Peyer's patch (tissue), 4 donors: Measurements from ENCODE around the gene AQP7. TPM values are rescaled to one million over a fixed set of nuclear protein-coding genes. Genes with fewer than 3 reads are reported as not detected.
"Not testable (repeated sequence)": the region's sequence is repeated elsewhere in the genome, so short reads cannot be mapped to it uniquely, and the experiment has no call there.

Experiments used
- DNase-seq, 3 donors: peaks; one replicate each; pipeline ENCODE4 v3.0.0-alpha.2; 2017 to 2019
- H3K27ac ChIP-seq, 4 donors: fragments of 200-600 bp; sonication (generic); one replicate each; pipeline ENCODE4 v1.5.1; 2016 to 2019
- H3K27me3 ChIP-seq, 2 donors: fragments of 200-600 bp; sonication (generic); one replicate each; pipeline ENCODE4 v1.5.1; 2019
- H3K36me3 ChIP-seq, 3 donors: fragments of 200-600 bp; sonication (generic); one replicate each; pipeline ENCODE4 v1.5.1; 2016 to 2019
- H3K4me1 ChIP-seq, 4 donors: fragments of 200-600 bp; sonication (generic); one replicate each; pipeline ENCODE4 v1.5.1; 2016 to 2019
- H3K4me3 ChIP-seq, 4 donors: fragments of 200-600 bp; sonication (generic); 1 replicate in 3 of 4; 2 replicates in 1 of 4; pipeline ENCODE4 v1.5.1; 2016 to 2019; ENCODE audit warnings: mild to moderate bottlenecking in 1 of 4
- H3K9me3 ChIP-seq, 4 donors: fragments of 200-600 bp; sonication (generic); one replicate each; pipeline ENCODE4 v1.5.1; 2016 to 2019; ENCODE audit warnings: mild to moderate bottlenecking in 1 of 4
- POLR2A ChIP-seq, 2 donors: fragments of 450-650 bp; IDR thresholded peaks; one replicate each; pipeline ENCODE4 v1.5.1; 2017; ENCODE audit warnings: antibody characterized with exemption in 2 of 2, mild to moderate bottlenecking in 2 of 2, moderate library complexity in 2 of 2
- total RNA-seq, 4 donors: library from RNA; depleted of rRNA; stranded (reverse); fragments of >200 nt; gene quantifications; one replicate each; pipeline ENCODE4 v1.1.0, GENCODE V29; 2016
- TF ChIP-seq, protein P1 (sequence below), 6 experiments: fragments of 450-650 bp in 4 of 6; fragments of 200-600 bp in 2 of 6; sonication (generic) in 1 of 6; IDR thresholded peaks; one replicate each; pipeline ENCODE4 v1.5.1; 2017 to 2019; ENCODE audit warnings: antibody characterized with exemption in 6 of 6, mild to moderate bottlenecking in 3 of 6, moderate library complexity in 1 of 6

Gene AQP7
- total RNA-seq, 4 donors from 2014 or later, result 5.0 to 119 (median 79.2) TPM

DNA sequence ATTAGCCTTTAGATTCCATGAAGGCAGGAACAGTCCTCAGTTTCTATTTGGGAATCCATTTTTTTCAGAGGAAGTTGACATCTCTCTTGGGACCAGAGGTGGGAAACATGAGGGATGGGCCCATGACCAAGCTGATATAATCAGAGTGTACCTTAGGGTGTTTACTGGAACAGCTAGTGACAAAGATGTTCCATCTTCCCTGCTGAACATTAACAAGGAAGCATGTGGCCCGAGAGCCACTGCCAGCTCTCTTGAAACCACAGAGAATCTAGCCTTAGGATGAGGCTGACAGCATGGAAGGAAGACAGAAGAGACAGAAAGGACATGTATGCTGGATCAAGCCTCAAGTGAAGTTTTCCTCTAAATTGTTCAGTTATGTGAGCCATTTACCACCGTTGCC is 29.1 kb upstream of the AQP7 start:
- Histone ChIP-seq H3K4me3 (no peak overlapping the region), H3K9me3 (no peaks in the 10 kb centered on the region), H3K27me3 (no peaks in the 10 kb centered on the region), H3K27ac (peak overlapping the region in 2 of 4 donors; percentile 31 to 67), H3K36me3 (no peaks in the 10 kb centered on the region), H3K4me1 (peaks cover 0 to 14% (median 0%) of the 10 kb centered on the region in 4 donors)
- no peak for TF ChIP-seq POLR2A (IDR thresholded peaks at IDR 0.05)
- TF ChIP-seq, protein P1, sequence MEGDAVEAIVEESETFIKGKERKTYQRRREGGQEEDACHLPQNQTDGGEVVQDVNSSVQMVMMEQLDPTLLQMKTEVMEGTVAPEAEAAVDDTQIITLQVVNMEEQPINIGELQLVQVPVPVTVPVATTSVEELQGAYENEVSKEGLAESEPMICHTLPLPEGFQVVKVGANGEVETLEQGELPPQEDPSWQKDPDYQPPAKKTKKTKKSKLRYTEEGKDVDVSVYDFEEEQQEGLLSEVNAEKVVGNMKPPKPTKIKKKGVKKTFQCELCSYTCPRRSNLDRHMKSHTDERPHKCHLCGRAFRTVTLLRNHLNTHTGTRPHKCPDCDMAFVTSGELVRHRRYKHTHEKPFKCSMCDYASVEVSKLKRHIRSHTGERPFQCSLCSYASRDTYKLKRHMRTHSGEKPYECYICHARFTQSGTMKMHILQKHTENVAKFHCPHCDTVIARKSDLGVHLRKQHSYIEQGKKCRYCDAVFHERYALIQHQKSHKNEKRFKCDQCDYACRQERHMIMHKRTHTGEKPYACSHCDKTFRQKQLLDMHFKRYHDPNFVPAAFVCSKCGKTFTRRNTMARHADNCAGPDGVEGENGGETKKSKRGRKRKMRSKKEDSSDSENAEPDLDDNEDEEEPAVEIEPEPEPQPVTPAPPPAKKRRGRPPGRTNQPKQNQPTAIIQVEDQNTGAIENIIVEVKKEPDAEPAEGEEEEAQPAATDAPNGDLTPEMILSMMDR (IDR thresholded peaks at IDR 0.05), result no peak
- no peak for DNase-seq

DNA sequence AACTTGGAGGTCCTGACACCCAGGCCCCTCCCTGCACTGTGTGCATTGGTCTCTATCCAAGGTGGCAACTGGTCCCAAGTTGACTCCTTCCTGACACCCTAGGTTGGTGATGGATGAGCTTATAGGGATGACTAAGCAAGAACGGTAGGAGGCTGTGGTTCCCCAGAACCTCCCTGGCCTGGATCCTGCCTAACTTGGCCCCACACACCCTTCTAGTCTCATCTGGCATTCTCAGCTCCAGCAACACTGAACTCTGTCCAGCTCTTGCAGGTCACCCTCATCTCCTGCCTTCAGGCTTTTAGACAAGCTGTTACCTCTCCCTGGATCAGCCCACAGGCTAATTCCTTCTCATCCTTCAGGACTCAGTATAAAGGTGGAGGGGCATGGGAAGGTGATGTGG is 28.6 kb upstream of the AQP7 start:
- H3K4me1 ChIP-seq, result peaks cover 0 to 9% (median 0%) of the 10 kb centered on the region in 4 donors
- no peak for TF ChIP-seq POLR2A (IDR thresholded peaks at IDR 0.05)
- TF ChIP-seq, protein P1 (IDR thresholded peaks at IDR 0.05), result no peak
- H3K9me3 ChIP-seq, result no peaks in the 10 kb centered on the region
- no peak for DNase-seq
- H3K36me3 ChIP-seq, result no peaks in the 10 kb centered on the region
- H3K27ac ChIP-seq, result peak overlapping the region in 1 of 4 donors; percentile 67
- H3K4me3 ChIP-seq, result no peak overlapping the region
- H3K27me3 ChIP-seq, result no peaks in the 10 kb centered on the region

DNA sequence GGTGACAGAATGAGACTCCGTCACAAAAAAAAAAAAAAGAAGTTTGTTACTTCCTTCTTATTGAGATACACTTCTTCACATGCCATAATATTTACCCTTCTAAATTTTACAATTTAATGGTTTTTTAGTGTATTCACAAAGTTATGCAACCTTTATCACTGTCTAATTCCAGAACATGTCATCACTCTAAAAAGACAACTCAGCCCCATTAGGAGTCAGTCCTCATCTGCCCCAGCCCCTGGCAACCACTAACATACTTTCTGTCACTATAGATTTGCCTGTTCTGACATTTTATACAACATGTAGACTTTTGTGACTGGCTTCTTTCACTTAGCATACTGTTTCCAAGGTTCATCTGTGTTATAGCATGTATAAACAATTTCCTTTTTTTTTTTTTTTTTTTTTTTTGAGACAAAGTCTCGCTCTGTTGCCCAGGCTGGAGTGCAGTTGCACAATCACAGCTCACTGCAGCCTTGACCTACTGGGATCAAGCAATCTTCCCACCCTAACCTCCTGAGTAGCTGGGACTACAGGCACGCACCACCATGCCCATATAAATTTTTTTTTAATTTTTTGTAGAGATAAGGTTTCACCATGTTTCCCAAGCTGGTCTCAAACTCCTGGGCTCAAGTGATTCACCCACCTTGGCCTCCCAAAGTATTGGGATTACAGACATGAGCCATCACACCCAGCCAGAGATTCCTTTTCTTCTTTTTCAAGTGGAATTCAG is 27.1 kb upstream of the AQP7 start:
- TF ChIP-seq, protein P1 (IDR thresholded peaks at IDR 0.05), result no peak
- no peak for TF ChIP-seq POLR2A (IDR thresholded peaks at IDR 0.05)
- no peaks in the 10 kb centered on the region for H3K27me3 ChIP-seq

DNA sequence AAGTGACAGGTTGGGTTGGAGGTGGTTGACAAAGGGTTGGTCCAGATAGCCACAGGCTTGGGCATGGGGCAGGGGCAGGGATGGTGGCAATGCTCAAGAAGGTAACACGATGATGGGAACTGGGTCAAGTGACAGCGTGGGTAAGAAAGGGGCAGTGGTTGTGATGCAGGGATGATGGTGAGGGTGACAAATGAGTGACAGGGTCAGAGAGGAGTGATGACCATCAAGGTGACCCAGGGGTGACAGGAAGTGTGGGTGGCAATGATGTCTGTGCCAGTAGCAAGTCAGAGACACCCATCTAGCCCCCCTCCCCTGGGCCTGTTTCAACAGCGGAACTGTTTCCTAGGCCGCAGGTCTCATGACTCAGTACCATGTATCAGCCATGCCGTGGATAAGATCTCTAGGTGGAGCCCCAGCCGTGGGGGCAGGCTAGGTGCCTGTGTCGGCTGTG is 24.5 kb upstream of the AQP7 start:
- no peak for DNase-seq
- no peak overlapping the region for H3K4me3 ChIP-seq
- H3K36me3 ChIP-seq, result no peaks in the 10 kb centered on the region
- no peaks in the 10 kb centered on the region for H3K9me3 ChIP-seq
- TF ChIP-seq, protein P1 (IDR thresholded peaks at IDR 0.05), result no peak
- no peak for TF ChIP-seq POLR2A (IDR thresholded peaks at IDR 0.05)
- no peaks in the 10 kb centered on the region for H3K4me1 ChIP-seq
- no peaks in the 10 kb centered on the region for H3K27me3 ChIP-seq
- no peak overlapping the region for H3K27ac ChIP-seq

More for the DNA sequence above, 27.1 kb upstream of the AQP7 start:
- DNase-seq, result no peak
- Histone ChIP-seq H3K9me3 (no peaks in the 10 kb centered on the region), H3K27ac (no peak overlapping the region), H3K4me3 (no peak overlapping the region), H3K4me1 (peaks cover 0 to 9% (median 0%) of the 10 kb centered on the region in 4 donors), H3K36me3 (no peaks in the 10 kb centered on the region)

DNA sequence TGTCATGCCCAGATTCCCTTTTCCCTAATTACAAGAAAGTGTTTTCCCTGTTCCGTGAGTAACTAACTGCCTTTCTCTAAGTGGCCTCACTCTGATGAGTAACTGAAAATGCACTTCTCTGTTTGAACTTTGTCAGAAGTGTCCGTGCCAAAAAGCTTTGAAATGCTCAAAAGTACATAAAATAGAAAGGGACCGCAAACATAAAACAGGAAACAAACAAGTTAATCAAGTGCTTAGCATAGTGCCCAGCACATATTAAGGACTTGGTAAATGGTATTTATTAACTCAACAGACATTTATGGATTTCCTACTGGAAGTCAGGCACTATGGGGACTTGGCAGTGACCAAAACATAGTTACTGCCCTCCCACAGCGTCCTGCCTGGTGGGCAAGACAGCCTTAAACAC is 22.8 kb upstream of the AQP7 start:
- H3K4me1 ChIP-seq, result no peaks in the 10 kb centered on the region
- DNase-seq, result no peak
- no peaks in the 10 kb centered on the region for H3K36me3 ChIP-seq
- H3K9me3 ChIP-seq, result no peaks in the 10 kb centered on the region
- no peak for TF ChIP-seq POLR2A (IDR thresholded peaks at IDR 0.05)
- TF ChIP-seq, protein P1 (IDR thresholded peaks at IDR 0.05), result no peak
- no peak overlapping the region for H3K4me3 ChIP-seq
- no peaks in the 10 kb centered on the region for H3K27me3 ChIP-seq
- H3K27ac ChIP-seq, result peak overlapping the region in 1 of 4 donors; percentile 5

DNA sequence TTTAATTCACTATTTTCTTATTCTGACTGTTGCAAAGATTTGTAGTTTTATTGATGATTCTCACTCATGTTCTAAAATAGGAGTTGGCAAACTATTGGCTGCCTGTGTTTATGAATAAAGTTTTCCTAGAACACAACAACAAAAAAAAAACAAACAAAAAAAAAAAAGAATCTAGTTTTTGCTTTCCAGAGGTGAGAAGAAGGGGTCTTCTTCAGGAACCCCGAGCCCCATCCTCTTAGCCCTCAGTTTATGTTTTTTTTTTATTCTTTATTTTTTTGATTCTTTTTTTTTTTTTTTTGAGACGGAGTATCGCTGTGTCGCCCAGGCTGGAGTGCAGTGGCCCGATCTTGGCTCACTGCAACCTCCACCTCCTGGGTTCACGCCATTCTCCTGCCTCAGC is 22.1 kb upstream of the AQP7 start:
- not testable (repeated sequence) for H3K4me1 ChIP-seq, H3K27me3 ChIP-seq, H3K27ac ChIP-seq, H3K9me3 ChIP-seq, H3K36me3 ChIP-seq, H3K4me3 ChIP-seq, DNase-seq

DNA sequence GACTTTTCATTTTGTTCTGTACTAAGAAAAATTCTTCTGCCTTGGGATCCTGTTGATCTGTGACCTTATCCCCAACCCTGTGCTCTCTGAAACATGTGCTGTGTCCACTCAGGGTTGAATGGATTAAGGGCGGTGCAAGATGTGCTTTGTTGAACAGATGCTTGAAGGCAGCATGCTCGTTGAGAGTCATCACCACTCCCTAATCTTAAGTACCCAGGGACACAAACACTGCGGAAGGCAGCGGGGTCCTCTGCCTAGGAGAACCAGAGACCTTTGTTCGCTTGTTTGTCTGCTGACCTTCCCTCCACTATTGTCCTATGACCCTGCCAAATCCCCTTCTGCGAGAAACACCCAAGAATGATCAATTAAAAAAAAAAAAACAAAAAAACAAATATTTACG is 21.7 kb upstream of the AQP7 start:
- not testable (repeated sequence) for H3K9me3 ChIP-seq, H3K4me1 ChIP-seq, H3K27ac ChIP-seq, H3K4me3 ChIP-seq, H3K36me3 ChIP-seq, H3K27me3 ChIP-seq, DNase-seq
